ENCODE data around the gene CD58.
A peak's percentile ranks its signal among the peaks of the same experiment; 100 is the strongest.
"Not testable (repeated sequence)": the region's sequence is repeated elsewhere in the genome, so short reads cannot be mapped to it uniquely, and the experiment has no call there.

CD58 gene

GRCh38 chr1:116598420-116599036, 27.7 kb upstream of the CD58 start:
- peaks cover 36% of the 10 kb centered on the region for H3K27me3 Mint-ChIP-seq
- peaks cover 10% of the 10 kb centered on the region for H3K4me1 Mint-ChIP-seq
- CTCF ChIA-PET, H3K9me3 Mint-ChIP-seq, H3K27ac Mint-ChIP-seq, H3K36me3 Mint-ChIP-seq, DNase-seq, H3K4me3 Mint-ChIP-seq: not testable (repeated sequence)

GRCh38 chr1:116597388-116597787, 26.6 kb upstream of the CD58 start:
- H3K4me3 Mint-ChIP-seq, DNase-seq, H3K36me3 Mint-ChIP-seq, H3K27ac Mint-ChIP-seq, H3K9me3 Mint-ChIP-seq: not testable (repeated sequence)
- CTCF ChIA-PET: interaction anchor here (1.1 to 2.8 kb wide), 3 partner anchors 23 to 458 kb away, joined by 6 to 9 read pairs (median 8); no protein-coding TSS in a partner anchor
- peaks cover 41% of the 10 kb centered on the region for H3K27me3 Mint-ChIP-seq
- peaks cover 10% of the 10 kb centered on the region for H3K4me1 Mint-ChIP-seq

GRCh38 chr1:116596742-116597307, 26.0 kb upstream of the CD58 start:
- DNase-seq, H3K9me3 Mint-ChIP-seq, H3K36me3 Mint-ChIP-seq, H3K27ac Mint-ChIP-seq, H3K4me3 Mint-ChIP-seq: not testable (repeated sequence)
- CTCF ChIA-PET: interaction anchor here (0.7 to 2.8 kb wide), 8 partner anchors 19 to 458 kb away, joined by 3 to 10 read pairs (median 7); no protein-coding TSS in a partner anchor
- Mint-ChIP-seq H3K27me3 (peaks cover 47% of the 10 kb centered on the region), H3K4me1 (peaks cover 10% of the 10 kb centered on the region)

- peak; percentile 59 for DNase-seq
- not testable (repeated sequence) for H3K27ac Mint-ChIP-seq
- CTCF ChIA-PET: interaction anchor here (0.7 to 2.8 kb wide), 17 partner anchors 8 to 460 kb away, joined by 3 to 18 read pairs (median 3); partner anchors contain the start of gene IGSF3
Measured at GRCh38 chr1:116595946-116596741, 25.3 kb upstream of the CD58 start.

GRCh38 chr1:116595065-116595840, 24.4 kb upstream of the CD58 start:
- Mint-ChIP-seq H3K27me3 (peaks cover 47% of the 10 kb centered on the region), H3K4me1 (peaks cover 10% of the 10 kb centered on the region)
- not testable (repeated sequence) for H3K4me3 Mint-ChIP-seq, H3K27ac Mint-ChIP-seq, H3K9me3 Mint-ChIP-seq, H3K36me3 Mint-ChIP-seq, DNase-seq
- CTCF ChIA-PET: interaction anchor here (0.7 to 2.8 kb wide), 14 partner anchors 9 to 461 kb away, joined by 3 to 18 read pairs (median 4); partner anchors contain the start of gene IGSF3

More at GRCh38 chr1:116595946-116596741, 25.3 kb upstream of the CD58 start:
- H3K4me1 Mint-ChIP-seq: peaks cover 10% of the 10 kb centered on the region
- not testable (repeated sequence) for H3K9me3 Mint-ChIP-seq, H3K4me3 Mint-ChIP-seq, H3K36me3 Mint-ChIP-seq
- H3K27me3 Mint-ChIP-seq: peaks cover 47% of the 10 kb centered on the region

GRCh38 chr1:116593977-116594376, 23.2 kb upstream of the CD58 start:
- Mint-ChIP-seq H3K4me1 (peaks cover 10% of the 10 kb centered on the region), H3K27me3 (peaks cover 48% of the 10 kb centered on the region)
- not testable (repeated sequence) for H3K27ac Mint-ChIP-seq, H3K9me3 Mint-ChIP-seq, DNase-seq, H3K36me3 Mint-ChIP-seq, H3K4me3 Mint-ChIP-seq
- CTCF ChIA-PET: interaction anchor here (2.7 kb wide), 1 partner anchor 16 kb away, joined by 10 read pairs; no protein-coding TSS in a partner anchor

GRCh38 chr1:116593401-116593800, 22.6 kb upstream of the CD58 start:
- DNase-seq, H3K27ac Mint-ChIP-seq, CTCF ChIA-PET, H3K36me3 Mint-ChIP-seq, H3K9me3 Mint-ChIP-seq, H3K4me3 Mint-ChIP-seq: not testable (repeated sequence)
- Mint-ChIP-seq H3K4me1 (peaks cover 10% of the 10 kb centered on the region), H3K27me3 (peaks cover 48% of the 10 kb centered on the region)

- not testable (repeated sequence) for H3K27ac Mint-ChIP-seq, H3K4me3 Mint-ChIP-seq, DNase-seq, H3K36me3 Mint-ChIP-seq, H3K9me3 Mint-ChIP-seq
- Mint-ChIP-seq H3K4me1 (peaks cover 19% of the 10 kb centered on the region), H3K27me3 (peaks cover 37% of the 10 kb centered on the region)
- CTCF ChIA-PET: interaction anchor here (0.7 kb wide), 1 partner anchor 453 kb away, joined by 3 read pairs; no protein-coding TSS in a partner anchor
Measured at GRCh38 chr1:116591951-116592605, 21.3 kb upstream of the CD58 start.

GRCh38 chr1:116591006-116591950, 20.5 kb upstream of the CD58 start:
- H3K9me3 Mint-ChIP-seq, CTCF ChIA-PET, H3K4me3 Mint-ChIP-seq, DNase-seq, H3K36me3 Mint-ChIP-seq, H3K27ac Mint-ChIP-seq: not testable (repeated sequence)
- Mint-ChIP-seq H3K4me1 (peaks cover 17% of the 10 kb centered on the region), H3K27me3 (peaks cover 36% of the 10 kb centered on the region)

- DNase-seq, H3K9me3 Mint-ChIP-seq, H3K4me3 Mint-ChIP-seq, CTCF ChIA-PET, H3K4me1 Mint-ChIP-seq, H3K36me3 Mint-ChIP-seq, H3K27ac Mint-ChIP-seq: not testable (repeated sequence)
- peaks cover 34% of the 10 kb centered on the region for H3K27me3 Mint-ChIP-seq
Measured at GRCh38 chr1:116590359-116591005, 19.7 kb upstream of the CD58 start.

GRCh38 chr1:116589101-116589735, 18.4 kb upstream of the CD58 start:
- H3K9me3 Mint-ChIP-seq, H3K27ac Mint-ChIP-seq, DNase-seq, H3K4me1 Mint-ChIP-seq, H3K4me3 Mint-ChIP-seq, H3K36me3 Mint-ChIP-seq: not testable (repeated sequence)
- CTCF ChIA-PET: interaction anchor here (1.4 kb wide), 1 partner anchor 14 kb away, joined by 3 read pairs; no protein-coding TSS in a partner anchor
- peaks cover 26% of the 10 kb centered on the region for H3K27me3 Mint-ChIP-seq
